Renal pelvis (tissue), 4 donors: ENCODE data around the gene DZIP3. TPM values are rescaled to one million over a fixed set of nuclear protein-coding genes. Genes with fewer than 3 reads are reported as not detected.
"Not testable (repeated sequence)": the region's sequence is repeated elsewhere in the genome, so short reads cannot be mapped to it uniquely, and the experiment has no call there.

Experiments used
- DNase-seq: peaks from one replicate; pipeline ENCODE4 v3.0.0-alpha.2; 2013
- polyA plus RNA-seq, 3 donors: library from polyadenylated mRNA; unstranded; fragments of 120-200 nt; gene quantifications; one replicate each; pipeline ENCODE4 v1.2.1, GENCODE V29; 2013; ENCODE audit not compliant: insufficient read length in 3 of 3

The DZIP3 gene
- polyA plus RNA-seq, 3 donors, result 31.3 to 39.8 (median 35.4) TPM

DNA sequence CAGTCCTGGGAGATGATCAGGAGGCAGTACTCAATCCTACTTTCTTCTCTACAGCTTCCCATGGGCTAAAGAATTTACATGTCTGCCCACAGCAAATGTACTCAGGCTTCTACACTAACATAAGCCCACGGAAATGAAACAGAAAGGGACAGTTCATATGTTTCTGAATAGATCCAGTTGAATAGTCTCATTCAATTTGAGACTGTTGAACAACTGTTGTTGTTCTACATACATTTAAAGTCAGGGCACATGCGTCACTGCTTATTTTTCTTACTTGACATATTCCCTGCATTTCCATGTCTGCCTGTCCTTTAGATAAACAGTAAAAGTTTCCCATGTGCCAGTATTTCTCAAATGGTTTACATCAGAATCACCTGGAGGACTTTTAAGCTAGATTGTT lies 102.8 kb downstream of the DZIP3 start:
- not testable (repeated sequence) for DNase-seq

DNA sequence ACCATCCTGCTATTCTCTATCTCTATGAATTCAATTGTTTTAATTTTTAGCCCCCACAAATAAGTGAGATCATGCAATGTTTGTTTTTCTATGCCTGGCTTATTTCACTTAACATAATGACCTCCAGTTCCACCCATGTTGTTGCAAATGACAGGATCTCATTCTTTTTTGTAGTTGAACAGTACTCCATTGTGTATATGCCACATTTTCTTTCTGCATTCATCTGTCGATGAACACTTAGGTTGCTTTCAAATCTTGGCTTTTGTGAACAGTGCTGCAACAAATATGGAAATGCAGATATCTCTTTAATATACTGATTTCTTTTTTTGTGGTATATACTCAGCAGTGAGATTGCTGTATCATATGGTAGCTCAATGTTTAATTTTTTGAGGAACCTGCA lies 108.9 kb downstream of the DZIP3 start:
- no peak for DNase-seq

DNA sequence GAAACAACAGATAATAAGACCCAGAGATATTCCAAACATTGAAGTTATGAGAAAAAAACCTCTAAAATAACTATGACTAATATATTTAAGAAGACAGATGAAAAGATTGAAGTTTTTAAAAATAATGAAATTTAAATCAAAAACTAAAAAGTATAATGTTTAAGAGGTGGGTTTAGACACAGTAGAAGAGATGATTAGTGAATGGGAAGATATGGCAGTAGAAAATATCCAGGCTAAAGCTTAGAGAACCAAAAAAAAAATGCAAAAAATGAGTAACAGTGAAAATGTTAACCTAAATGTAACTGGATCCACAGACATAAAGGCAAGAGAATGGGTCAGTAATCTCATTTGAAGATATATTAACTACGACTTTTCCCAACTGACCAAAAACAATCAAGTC lies 115.5 kb downstream of the DZIP3 start:
- DNase-seq, result no peak

DNA sequence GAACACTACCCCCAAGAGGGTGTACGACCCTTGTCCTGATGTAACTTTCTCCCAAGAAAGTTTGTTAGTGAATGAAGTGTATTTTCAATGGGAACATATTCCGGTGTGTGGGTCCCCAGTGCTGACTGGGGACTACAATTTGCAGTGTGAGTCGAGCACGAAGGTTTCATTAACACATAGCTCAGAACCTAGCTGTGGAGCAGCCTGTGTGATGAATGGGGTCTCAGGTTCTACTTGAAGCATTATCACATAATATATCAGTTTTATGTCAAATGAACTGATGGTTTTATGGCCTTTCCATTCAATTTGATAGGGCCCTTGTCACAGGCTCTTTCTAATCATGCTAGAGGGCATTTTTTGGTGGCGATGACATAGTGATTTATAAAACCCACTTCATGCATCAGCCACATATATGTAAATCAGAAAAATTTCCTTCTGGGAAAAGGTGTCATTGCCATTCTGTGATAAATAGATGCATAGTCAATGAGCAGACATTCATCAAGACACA lies 123.5 kb downstream of the DZIP3 start:
- no peak for DNase-seq

DNA sequence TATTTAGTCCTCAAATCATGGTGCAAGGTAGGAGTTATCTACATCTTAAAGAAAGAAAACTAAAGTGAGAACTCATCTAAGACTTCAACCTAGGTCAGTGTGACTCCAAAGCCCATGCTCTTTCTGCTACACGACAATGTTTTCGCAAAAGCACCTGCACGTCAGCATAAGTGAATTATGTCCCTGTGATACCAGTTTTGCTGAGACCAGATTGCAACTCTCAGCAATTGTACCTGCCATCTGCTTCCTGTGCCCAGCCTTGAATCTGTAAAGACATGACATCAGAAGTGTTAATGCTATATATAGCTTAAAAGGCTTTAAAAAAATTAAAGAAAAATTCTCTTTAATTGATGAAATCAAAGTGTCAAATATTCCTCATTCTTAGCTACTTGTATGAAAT lies 124.3 kb downstream of the DZIP3 start:
- DNase-seq, result no peak

DNA sequence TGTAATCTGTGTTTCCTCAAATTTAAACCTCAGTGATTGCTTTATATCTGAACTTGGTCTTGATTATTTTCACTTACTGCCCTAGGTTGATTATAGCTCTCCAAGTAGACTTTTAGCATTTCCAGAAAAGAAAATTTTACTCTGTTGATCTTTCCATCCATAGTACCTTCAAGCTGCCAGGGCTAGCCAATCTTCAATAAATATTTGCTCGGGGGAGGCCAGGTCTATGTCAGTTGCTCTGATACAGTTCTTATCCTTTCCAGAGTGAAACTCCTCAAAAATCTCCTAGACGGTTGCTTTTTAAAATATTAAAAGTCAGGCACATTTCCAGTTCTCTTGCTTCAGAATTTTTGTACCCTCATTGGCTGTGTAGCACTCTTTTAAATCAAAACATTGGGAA lies 128.9 kb downstream of the DZIP3 start:
- DNase-seq, result no peak

DNA sequence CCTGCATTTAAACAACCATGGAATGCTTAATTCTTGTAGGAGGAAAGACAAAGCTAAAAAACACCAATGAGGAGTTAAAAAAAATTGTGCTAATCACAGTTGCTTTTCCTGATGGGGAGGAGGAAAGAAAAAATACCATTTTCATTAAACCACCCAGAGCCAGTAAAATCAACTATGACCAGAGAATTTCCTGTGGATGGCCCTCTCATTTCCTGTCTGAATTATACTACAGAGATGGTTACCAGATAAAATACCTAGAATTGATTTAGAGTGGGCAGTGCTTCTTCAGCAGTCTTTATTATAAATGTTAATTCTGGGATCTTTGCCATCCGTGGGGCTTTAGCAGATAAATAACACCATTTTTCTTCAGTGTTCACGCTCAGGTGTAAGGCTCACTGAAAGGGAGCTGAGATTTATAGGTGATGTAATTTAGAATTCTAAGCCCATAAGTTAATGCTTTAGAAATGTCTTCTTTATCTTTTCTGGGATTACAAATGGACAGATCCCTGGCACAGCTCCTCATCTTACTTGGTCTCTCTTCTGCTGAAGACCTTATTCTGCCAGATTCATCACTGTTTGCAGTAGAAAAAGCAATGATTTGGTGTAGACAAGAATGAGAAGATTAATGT lies 129.8 kb downstream of the DZIP3 start:
- DNase-seq, result no peak

DNA sequence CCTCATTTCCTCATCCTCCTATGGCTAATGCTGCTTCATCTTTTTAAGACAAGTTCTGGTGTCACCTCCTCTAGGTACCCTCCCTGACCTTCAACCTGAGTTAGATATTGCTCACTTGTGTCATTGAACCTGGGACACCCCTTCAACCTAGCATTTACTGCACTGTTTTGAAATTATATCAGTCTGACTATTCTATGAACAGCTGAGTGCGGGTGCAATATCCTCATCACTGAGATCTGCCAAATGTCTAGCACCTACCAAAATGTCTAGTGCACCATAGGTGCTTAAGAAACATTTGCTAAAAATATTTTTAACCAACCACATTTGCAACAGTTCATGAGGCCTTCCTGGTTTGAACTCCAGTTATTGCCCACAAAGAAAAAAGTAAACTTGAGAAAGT lies 133.2 kb downstream of the DZIP3 start:
- no peak for DNase-seq

DNA sequence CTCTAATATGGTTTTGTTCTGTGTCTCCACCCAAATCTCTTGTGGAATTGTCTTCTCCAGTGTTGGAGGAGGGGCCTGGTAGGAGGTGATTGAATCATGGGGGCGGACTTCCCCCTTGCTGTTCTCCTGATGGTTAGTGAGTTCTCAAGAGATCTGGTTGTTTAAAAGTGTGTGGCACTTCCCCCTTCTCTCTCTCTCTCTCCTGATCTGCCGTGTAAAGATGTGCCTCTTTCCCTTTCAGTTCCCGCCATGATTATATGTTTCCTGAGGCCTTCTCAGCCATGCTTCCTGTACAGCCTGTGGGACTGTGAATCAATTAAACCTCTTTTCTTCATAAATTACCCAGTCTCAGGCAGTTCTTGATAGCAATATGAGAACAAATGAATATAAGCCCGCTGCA lies 134.6 kb downstream of the DZIP3 start:
- DNase-seq, result no peak

DNA sequence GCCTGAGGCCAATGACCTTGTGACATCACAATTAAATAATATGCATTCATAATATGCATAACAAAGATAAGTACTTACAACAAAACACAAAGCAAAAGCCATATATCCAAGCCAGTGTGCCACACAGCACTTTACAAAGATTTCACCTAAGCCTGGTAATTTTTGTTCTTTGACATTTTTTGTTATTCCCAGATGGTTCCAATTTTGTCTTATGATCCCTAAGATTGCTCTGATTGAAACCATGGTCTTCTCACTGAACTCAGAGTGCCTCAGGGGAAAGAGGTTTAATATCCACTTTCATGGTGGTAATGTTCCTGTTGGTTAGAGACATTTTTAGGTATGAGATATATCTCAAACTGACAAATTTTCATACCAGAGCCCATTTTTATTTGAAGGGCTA lies 138.6 kb downstream of the DZIP3 start:
- no peak for DNase-seq

DNA sequence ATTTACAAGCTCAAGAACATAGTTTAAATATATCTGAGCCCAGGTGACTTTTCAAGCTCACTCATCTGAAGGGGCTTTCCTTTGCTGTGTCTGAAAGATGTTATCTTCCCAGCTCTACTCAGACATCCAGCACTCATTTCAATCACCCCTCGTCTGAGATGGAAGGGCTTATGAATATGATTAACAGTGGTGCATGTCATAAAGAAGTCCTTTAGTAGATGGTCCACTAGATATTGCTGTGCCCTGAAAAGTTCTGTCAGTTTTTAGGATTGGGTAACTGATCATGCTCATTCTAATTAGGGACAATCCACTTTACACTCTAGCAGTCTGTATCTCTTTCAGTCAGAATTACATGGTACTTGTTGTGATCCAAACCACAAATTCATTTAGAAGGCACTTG lies 139.4 kb downstream of the DZIP3 start:
- DNase-seq, result no peak

DNA sequence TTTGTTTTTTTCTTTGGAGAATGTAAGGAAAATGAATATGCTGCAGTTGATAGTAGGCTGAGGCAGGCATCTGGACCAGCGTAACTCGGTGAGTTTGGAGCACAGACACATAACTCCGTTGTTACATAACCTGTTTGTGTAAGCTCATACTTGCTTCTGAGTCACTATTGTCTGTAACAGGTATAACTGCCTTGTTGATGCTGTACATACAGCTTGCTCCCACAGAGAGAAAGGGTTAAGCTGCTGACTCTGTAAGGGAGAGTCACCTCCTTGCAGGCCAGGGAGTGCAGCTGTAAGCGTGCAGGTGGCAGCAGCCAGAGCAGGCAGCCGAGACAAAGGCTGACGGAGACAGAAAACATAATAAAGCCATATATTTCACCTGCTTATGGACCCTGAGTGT lies 147.3 kb downstream of the DZIP3 start:
- DNase-seq, result no peak

DNA sequence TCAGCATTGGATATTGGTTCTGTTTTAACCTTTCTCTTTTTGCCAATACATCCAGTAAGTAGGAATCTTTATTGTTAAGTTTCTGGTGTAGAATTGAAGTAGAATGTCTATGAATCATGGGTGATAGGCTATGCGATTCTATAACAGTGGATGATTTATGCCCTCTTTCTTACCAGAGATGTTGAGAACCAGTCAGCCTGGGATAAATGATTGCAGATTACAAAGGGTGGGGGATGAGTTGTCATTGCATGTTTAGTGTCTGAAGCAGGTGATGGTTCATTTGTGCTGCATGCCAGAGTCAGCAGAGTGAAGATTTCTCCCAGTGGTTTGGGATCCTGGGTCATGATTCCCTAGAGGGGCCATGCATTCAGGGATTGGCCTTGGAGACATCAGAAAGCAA lies 153.4 kb downstream of the DZIP3 start:
- DNase-seq, result no peak

Other genes starting within 250 kb of the DZIP3 start
- gene MYH15, start 79.1 kb upstream of the DZIP3 start, polyA plus RNA-seq, result under 1 TPM; 0.27 to 0.55 (median 0.53) TPM
- gene CIP2A, start 284 bp upstream of the DZIP3 start, polyA plus RNA-seq, result 10 to 100 TPM; 18.5 to 21.5 (median 20.4) TPM
- not detected for gene RETNLB, start 167.7 kb downstream of the DZIP3 start, polyA plus RNA-seq
- under 1 TPM in 1 of 3 donors, not detected in 2; 0.06 TPM for gene TRAT1, start 233.1 kb downstream of the DZIP3 start, polyA plus RNA-seq